IPS-15b (cell line): ENCODE measurements around the gene TUBGCP3.
"Not testable (repeated sequence)": the region's sequence is repeated elsewhere in the genome, so short reads cannot be mapped to it uniquely, and the experiment has no call there.

Source experiments
- H3K27me3 ChIP-seq: one replicate; pipeline ENCODE4 v1.6.1; 2013; ENCODE audit warnings: low read length; ENCODE audit not compliant: control insufficient read depth, insufficient read depth
- H3K36me3 ChIP-seq: one replicate; pipeline ENCODE4 v1.6.1; 2013; ENCODE audit warnings: low read length; ENCODE audit not compliant: control insufficient read depth, insufficient read depth
- H3K4me1 ChIP-seq: one replicate; pipeline ENCODE4 v1.6.1; 2013; ENCODE audit warnings: mild to moderate bottlenecking, low read length; ENCODE audit not compliant: control insufficient read depth, insufficient read depth
- H3K4me3 ChIP-seq: one replicate; pipeline ENCODE4 v1.5.1; 2013; ENCODE audit warnings: low read depth, low read length
- H3K9ac ChIP-seq: one replicate; pipeline ENCODE4 v1.6.1; 2013; ENCODE audit warnings: low read depth, mild to moderate bottlenecking, low read length
- H3K9me3 ChIP-seq: one replicate; pipeline ENCODE4 v1.6.1; 2013; ENCODE audit warnings: mild to moderate bottlenecking, low read length; ENCODE audit not compliant: control insufficient read depth, insufficient read depth

The TUBGCP3 gene

GRCh38 chr13:112516218-112516617 is 71.7 kb downstream of the TUBGCP3 start:
- Histone ChIP-seq H3K4me1 (no peaks in the 10 kb centered on the region), H3K4me3 (no peak overlapping the region), H3K36me3 (peaks cover 7% of the 10 kb centered on the region)

GRCh38 chr13:112513761-112514160 is 74.2 kb downstream of the TUBGCP3 start:
- no peak overlapping the region for H3K4me3 ChIP-seq
- no peaks in the 10 kb centered on the region for H3K4me1 ChIP-seq
- no peaks in the 10 kb centered on the region for H3K9me3 ChIP-seq
- H3K36me3 ChIP-seq: peaks cover 3% of the 10 kb centered on the region
- no peaks in the 10 kb centered on the region for H3K27me3 ChIP-seq
- H3K9ac ChIP-seq: no peak overlapping the region

More at GRCh38 chr13:112516218-112516617, 71.7 kb downstream of the TUBGCP3 start:
- H3K27me3 ChIP-seq: no peaks in the 10 kb centered on the region
- H3K9ac ChIP-seq: no peak overlapping the region
- no peaks in the 10 kb centered on the region for H3K9me3 ChIP-seq

GRCh38 chr13:112510987-112511685 is 76.8 kb downstream of the TUBGCP3 start:
- H3K27me3 ChIP-seq: no peaks in the 10 kb centered on the region
- H3K36me3 ChIP-seq: no peaks in the 10 kb centered on the region
- no peaks in the 10 kb centered on the region for H3K9me3 ChIP-seq
- H3K9ac ChIP-seq: no peak overlapping the region
- H3K4me3 ChIP-seq: no peak overlapping the region
- no peaks in the 10 kb centered on the region for H3K4me1 ChIP-seq

- H3K27me3 ChIP-seq: no peaks in the 10 kb centered on the region
- H3K4me3 ChIP-seq: no peak overlapping the region
- H3K36me3 ChIP-seq: no peaks in the 10 kb centered on the region
- H3K9me3 ChIP-seq: no peaks in the 10 kb centered on the region
- H3K9ac ChIP-seq: no peak overlapping the region
- H3K4me1 ChIP-seq: no peaks in the 10 kb centered on the region
These were observed 77.8 kb downstream of the TUBGCP3 start for GRCh38 chr13:112510002-112510780.

GRCh38 chr13:112509190-112509589 is 78.8 kb downstream of the TUBGCP3 start:
- no peaks in the 10 kb centered on the region for H3K4me1 ChIP-seq
- no peak overlapping the region for H3K4me3 ChIP-seq
- no peaks in the 10 kb centered on the region for H3K9me3 ChIP-seq
- no peak overlapping the region for H3K9ac ChIP-seq
- no peaks in the 10 kb centered on the region for H3K27me3 ChIP-seq
- no peaks in the 10 kb centered on the region for H3K36me3 ChIP-seq

- Histone ChIP-seq H3K36me3 (peaks cover 4% of the 10 kb centered on the region), H3K4me3 (no peak overlapping the region), H3K9ac (no peak overlapping the region)
These were observed 81.9 kb downstream of the TUBGCP3 start for GRCh38 chr13:112506046-112506445.

GRCh38 chr13:112496166-112496565 is 91.8 kb downstream of the TUBGCP3 start:
- Histone ChIP-seq H3K4me1 (no peaks in the 10 kb centered on the region), H3K4me3 (no peak overlapping the region), H3K36me3 (peaks cover 11% of the 10 kb centered on the region), H3K9ac (no peak overlapping the region), H3K9me3 (no peaks in the 10 kb centered on the region), H3K27me3 (no peaks in the 10 kb centered on the region)

More at GRCh38 chr13:112506046-112506445, 81.9 kb downstream of the TUBGCP3 start:
- H3K27me3 ChIP-seq: no peaks in the 10 kb centered on the region
- no peaks in the 10 kb centered on the region for H3K9me3 ChIP-seq
- no peaks in the 10 kb centered on the region for H3K4me1 ChIP-seq

- Histone ChIP-seq H3K4me1 (no peaks in the 10 kb centered on the region), H3K4me3 (no peak overlapping the region), H3K9ac (no peak overlapping the region), H3K27me3 (no peaks in the 10 kb centered on the region), H3K9me3 (no peaks in the 10 kb centered on the region), H3K36me3 (peaks cover 11% of the 10 kb centered on the region)
These were observed 92.5 kb downstream of the TUBGCP3 start for GRCh38 chr13:112495465-112495864.

- no peak overlapping the region for H3K9ac ChIP-seq
- no peaks in the 10 kb centered on the region for H3K9me3 ChIP-seq
- no peaks in the 10 kb centered on the region for H3K27me3 ChIP-seq
- no peak overlapping the region for H3K4me3 ChIP-seq
- H3K4me1 ChIP-seq: no peaks in the 10 kb centered on the region
- peaks cover 5% of the 10 kb centered on the region for H3K36me3 ChIP-seq
These were observed 98.8 kb downstream of the TUBGCP3 start for GRCh38 chr13:112489199-112489598.

- H3K36me3 ChIP-seq, H3K4me3 ChIP-seq, H3K27me3 ChIP-seq, H3K4me1 ChIP-seq, H3K9me3 ChIP-seq, H3K9ac ChIP-seq: not testable (repeated sequence)
These were observed 99.5 kb downstream of the TUBGCP3 start for GRCh38 chr13:112488343-112489050.

GRCh38 chr13:112487127-112487517 is 100.8 kb downstream of the TUBGCP3 start:
- H3K27me3 ChIP-seq: no peaks in the 10 kb centered on the region
- peaks cover 11% of the 10 kb centered on the region for H3K36me3 ChIP-seq
- H3K9me3 ChIP-seq: no peaks in the 10 kb centered on the region
- H3K4me1 ChIP-seq: no peaks in the 10 kb centered on the region
- no peak overlapping the region for H3K9ac ChIP-seq
- H3K4me3 ChIP-seq: no peak overlapping the region
